K562 (cell line): ENCODE results near the gene HAT1. TPM values are rescaled to one million over a fixed set of nuclear protein-coding genes. Genes with fewer than 3 reads are reported as not detected.

Experiments used
- ASH1L ChIP-seq: fragments of 450-650 bp; IDR thresholded peaks from 2 replicates; pipeline ENCODE4 v1.6.1; 2018; ENCODE audit warnings: borderline replicate concordance, mild to moderate bottlenecking, low read depth; ENCODE audit not compliant: partially characterized antibody
- BRD9 ChIP-seq: fragments of 450-650 bp; IDR thresholded peaks from 2 replicates; pipeline ENCODE4 v1.6.1; 2018; ENCODE audit warnings: low read depth; ENCODE audit not compliant: partially characterized antibody
- MTA1 ChIP-seq: fragments of 450-650 bp; IDR thresholded peaks from 2 replicates; pipeline ENCODE4 v1.6.1; 2017; ENCODE audit warnings: borderline replicate concordance
- SMARCC2 ChIP-seq: fragments of 450-650 bp; IDR thresholded peaks from 2 replicates; pipeline ENCODE4 v1.6.1; 2017; ENCODE audit warnings: antibody characterized with exemption, moderate library complexity, mild to moderate bottlenecking, low read depth
- SRSF3 ChIP-seq: fragments of 200-400 bp; formaldehyde crosslinking; IDR thresholded peaks from 2 replicates; pipeline ENCODE4 v1.6.1; 2016; ENCODE audit warnings: mild to moderate bottlenecking, low read length, moderate library complexity; ENCODE audit not compliant: insufficient read depth
- ZBTB40 ChIP-seq, 2 experiments: fragments of 450-650 bp in 1 of 2; sonication (generic) in 1 of 2; formaldehyde crosslinking in 1 of 2; IDR thresholded peaks; 2 replicates each; pipeline versions ENCODE4 v1.7.1 to v1.9.0; 2016 to 2022; ENCODE audit warnings: inconsistent platforms in 1 of 2, mild to moderate bottlenecking in 1 of 2, missing genetic modification reagents in 1 of 2
- ZBTB8A ChIP-seq: fragments of 450-650 bp; IDR thresholded peaks from 2 replicates; pipeline ENCODE4 v1.6.1; 2018; ENCODE audit warnings: mild to moderate bottlenecking, moderate library complexity; ENCODE audit not compliant: partially characterized antibody
- ZNF316 ChIP-seq: fragments of 450-650 bp; IDR thresholded peaks from 2 replicates; pipeline ENCODE4 v1.6.1; 2016
- ZNF512 ChIP-seq: IDR thresholded peaks from 2 replicates; pipeline ENCODE4 v1.6.1; 2016; ENCODE audit warnings: missing genetic modification characterization, missing compliant biosample characterization
- polyA plus RNA-seq, 8 experiments: library from polyadenylated mRNA; depleted of rRNA in 4 of 8; stranded (reverse) in 5 of 8; unstranded in 3 of 8; fragments of >200 nt; fragmentation: Nextera tagmentation in 2 of 8; fragmentation: Illumina TruSeq in 1 of 8; extraction: Ambion mirVana in 2 of 8; extraction: Trizol in 1 of 8; gene quantifications; 2 replicates each; pipeline versions ENCODE4 v1.2.1 to v1.2.3, GENCODE V29; 2011 to 2014; ENCODE audit warnings: inconsistent platforms in 1 of 8, missing spikeins in 1 of 8
- total RNA-seq, 7 experiments: library from RNA; depleted of rRNA in 6 of 7; stranded (reverse); fragments of >200 nt in 6 of 7; fragmentation: Illumina TruSeq in 2 of 7; extraction: Trizol in 2 of 7; gene quantifications; 2 replicates each; pipeline versions ENCODE4 v1.2.1 to v1.2.3, GENCODE V29; 2011 to 2021; ENCODE audit warnings: low replicate concordance in 1 of 7
- TF ChIP-seq, protein P1 (sequence below), 2 experiments: fragments of 450-650 bp; conservative IDR thresholded peaks; 2 replicates each; pipeline ENCODE4 v1.6.1; 2017; ENCODE audit warnings: mild to moderate bottlenecking in 2 of 2, moderate library complexity in 2 of 2

Gene HAT1
- total and polyA plus RNA-seq, 9 of the 15 experiments (the other 6 are each of a cell fraction or from before 2014, with no cell fraction given), result 125 to 384 (median 244) TPM

DNA sequence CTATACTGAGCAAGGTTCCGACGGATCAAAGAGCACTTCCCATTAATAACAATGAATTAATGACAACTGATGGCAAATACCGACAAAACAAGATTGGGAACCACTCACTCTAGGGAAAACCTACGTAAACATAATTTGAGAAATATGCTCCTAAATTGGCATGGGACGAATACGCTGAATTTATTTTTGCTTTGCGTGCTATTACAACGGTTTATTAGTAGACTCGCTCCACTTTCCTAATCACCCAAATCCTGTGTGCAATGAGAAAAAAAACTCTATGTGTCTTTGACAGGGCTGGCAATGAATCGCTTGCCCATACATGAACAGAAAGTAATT is 27.7 kb upstream of the HAT1 start (continued):
- TF ChIP-seq ZBTB40 (IDR thresholded peaks at IDR 0.05) (peak; percentile 51), ZBTB40 (CRISPR knock-in tag; IDR thresholded peaks at IDR 0.05) (no peak), SRSF3 (no peak), ZBTB8A (no peak), ASH1L (no peak), ZNF316 (no peak), BRD9 (no peak), ZNF512 (no peak), SMARCC2 (no peak), MTA1 (peak; percentile 23; the same call in 1 of the 2 replicates)
- TF ChIP-seq, protein P1, sequence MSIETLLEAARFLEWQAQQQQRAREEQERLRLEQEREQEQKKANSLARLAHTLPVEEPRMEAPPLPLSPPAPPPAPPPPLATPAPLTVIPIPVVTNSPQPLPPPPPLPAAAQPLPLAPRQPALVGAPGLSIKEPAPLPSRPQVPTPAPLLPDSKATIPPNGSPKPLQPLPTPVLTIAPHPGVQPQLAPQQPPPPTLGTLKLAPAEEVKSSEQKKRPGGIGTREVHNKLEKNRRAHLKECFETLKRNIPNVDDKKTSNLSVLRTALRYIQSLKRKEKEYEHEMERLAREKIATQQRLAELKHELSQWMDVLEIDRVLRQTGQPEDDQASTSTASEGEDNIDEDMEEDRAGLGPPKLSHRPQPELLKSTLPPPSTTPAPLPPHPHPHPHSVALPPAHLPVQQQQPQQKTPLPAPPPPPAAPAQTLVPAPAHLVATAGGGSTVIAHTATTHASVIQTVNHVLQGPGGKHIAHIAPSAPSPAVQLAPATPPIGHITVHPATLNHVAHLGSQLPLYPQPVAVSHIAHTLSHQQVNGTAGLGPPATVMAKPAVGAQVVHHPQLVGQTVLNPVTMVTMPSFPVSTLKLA (conservative IDR thresholded peaks at IDR 0.05), result no peak; a peak in 1 of 4 replicates
